H1 (cell line): ENCODE data around the gene SMG9. TPM values are rescaled to one million over a fixed set of nuclear protein-coding genes. Genes with fewer than 3 reads are reported as not detected.

Experiments
- CTCF ChIA-PET: fragments of 300-600 bp; sonication (Branson Sonifier 250); formaldehyde crosslinking; loops from one replicate; lab custom pipeline; 2021; ENCODE audit not compliant: partially characterized antibody; lab: Charles Lee
- POLR2A ChIA-PET: fragments of 300-600 bp; sonication (Branson Sonifier 250); formaldehyde crosslinking; loops from one replicate; lab custom pipeline; 2021; ENCODE audit warnings: inconsistent platforms; ENCODE audit not compliant: partially characterized antibody; lab: Charles Lee
- DNase-seq, 2 experiments: peaks; one replicate each; pipeline versions ENCODE4 v3.0.0 to v3.0.0-alpha.2; 2010 to 2022; ENCODE audit warnings: low spot score in 2 of 2, low read depth in 1 of 2, mixed read lengths in 1 of 2
- FAIRE-seq: peaks from 2 replicates; lab custom pipeline; 2011; peaks lifted over from hg19 to GRCh38; lab: Jason Lieb, UNC
- H2AFZ ChIP-seq: 2 replicates; pipeline ENCODE4 v1.8.1; 2012; ENCODE audit warnings: low read length, inconsistent platforms
- H2AK5ac ChIP-seq: 2 replicates; pipeline ENCODE4 v1.6.1; 2013; ENCODE audit warnings: low read depth, low read length
- H2BK120ac ChIP-seq: replicated peaks from 2 replicates; pipeline ENCODE3; 2013; ENCODE audit warnings: low read depth, low read length, inconsistent platforms
- H2BK12ac ChIP-seq: 2 replicates; pipeline ENCODE4 v1.6.1; 2013; ENCODE audit warnings: low read depth, low read length
- H2BK15ac ChIP-seq: 2 replicates; pipeline ENCODE4 v1.6.1; 2013; ENCODE audit warnings: low read length
- H2BK20ac ChIP-seq: 2 replicates; pipeline ENCODE4 v1.6.1; 2013; ENCODE audit warnings: low read length
- H2BK5ac ChIP-seq: 2 replicates; pipeline ENCODE4 v1.6.1; 2013; ENCODE audit warnings: low read depth, low read length
- H3K14ac ChIP-seq: 2 replicates; pipeline ENCODE4 v1.6.1; 2013; ENCODE audit warnings: inconsistent platforms; ENCODE audit not compliant: insufficient read length
- H3K18ac ChIP-seq: 2 replicates; pipeline ENCODE4 v1.6.1; 2013; ENCODE audit warnings: low read length; ENCODE audit errors: extremely low read depth
- H3K23ac ChIP-seq: 2 replicates; pipeline ENCODE4 v1.6.1; 2013; ENCODE audit warnings: inconsistent platforms; ENCODE audit not compliant: insufficient read length
- H3K23me2 ChIP-seq: 2 replicates; pipeline ENCODE4 v1.6.1; 2013; ENCODE audit warnings: low read depth, low read length
- H3K27ac ChIP-seq: 2 replicates; pipeline ENCODE4 v1.6.1; 2011; ENCODE audit warnings: low read depth, low read length, inconsistent platforms
- H3K27me3 ChIP-seq, 4 experiments: replicated peaks in 1 of 4; 1 replicate in 1 of 4; 2 replicates in 3 of 4; pipeline versions ENCODE4 v1.6.1 to v1.8.1; 2011 to 2013; ENCODE audit warnings: low read length in 3 of 4, mild to moderate bottlenecking in 3 of 4, inconsistent platforms in 2 of 4, mixed read lengths in 2 of 4, moderate library complexity in 1 of 4; ENCODE audit not compliant: control insufficient read depth in 3 of 4, insufficient read depth in 3 of 4; ENCODE audit errors: extremely low read depth in 1 of 4
- H3K36me3 ChIP-seq, 4 experiments: 2 replicates each; pipeline versions ENCODE4 v1.6.1 to v1.8.1; 2011 to 2013; ENCODE audit warnings: mild to moderate bottlenecking in 4 of 4, low read length in 3 of 4, moderate library complexity in 2 of 4, control low read depth in 1 of 4, inconsistent platforms in 1 of 4; ENCODE audit not compliant: insufficient read depth in 4 of 4, control insufficient read depth in 2 of 4
- H3K4ac ChIP-seq: replicated peaks from 2 replicates; pipeline ENCODE3; 2013; ENCODE audit warnings: low read length, low read depth, mixed read lengths, inconsistent platforms; ENCODE audit not compliant: insufficient read length
- H3K4me1 ChIP-seq, 4 experiments: replicated peaks in 1 of 4; 1 replicate in 1 of 4; 2 replicates in 3 of 4; pipeline versions ENCODE4 v1.6.1 to v1.8.1; 2011 to 2013; ENCODE audit warnings: low read length in 3 of 4, inconsistent platforms in 2 of 4, mixed read lengths in 1 of 4; ENCODE audit not compliant: insufficient read depth in 4 of 4, control insufficient read depth in 3 of 4
- H3K4me2 ChIP-seq, 2 experiments: 2 replicates each; pipeline versions ENCODE4 v1.6.1 to v1.8.1; 2011 to 2013; ENCODE audit warnings: low read depth in 2 of 2, low read length in 2 of 2, control low read depth in 1 of 2, inconsistent platforms in 1 of 2, mild to moderate bottlenecking in 1 of 2; ENCODE audit not compliant: insufficient read depth in 1 of 2
- H3K4me3 ChIP-seq, 4 experiments: fragments of 200-600, 300-600 bp in 1 of 4; sonication (generic), shearing (Covaris generic), sonication (Bioruptor Twin) in 1 of 4; 2 replicates each; pipeline versions ENCODE4 v1.5.1 to v1.8.1; 2011 to 2016; ENCODE audit warnings: low read length in 4 of 4, low read depth in 3 of 4, control low read depth in 2 of 4, inconsistent platforms in 2 of 4, mild to moderate bottlenecking in 2 of 4, mixed read lengths in 1 of 4, moderate library complexity in 1 of 4; ENCODE audit not compliant: insufficient read depth in 2 of 4; ENCODE audit errors: extremely low read depth in 1 of 4
- H3K56ac ChIP-seq: replicated peaks from 2 replicates; pipeline ENCODE3; 2013; ENCODE audit warnings: low read depth, mild to moderate bottlenecking, mixed read lengths, low read length, inconsistent platforms; ENCODE audit not compliant: insufficient read length
- H3K79me1 ChIP-seq: 2 replicates; pipeline ENCODE4 v1.6.1; 2013; ENCODE audit warnings: low read depth, low read length, control low read depth
- H3K79me2 ChIP-seq, 2 experiments: 2 replicates each; pipeline versions ENCODE4 v1.6.1 to v1.8.1; 2012 to 2013; ENCODE audit warnings: low read length in 2 of 2, mild to moderate bottlenecking in 2 of 2, inconsistent platforms in 1 of 2; ENCODE audit not compliant: insufficient read depth in 2 of 2, control insufficient read depth in 1 of 2
- H3K9ac ChIP-seq, 4 experiments: replicated peaks in 1 of 4; 1 replicate in 1 of 4; 2 replicates in 3 of 4; pipeline versions ENCODE4 v1.6.1 to v1.8.1; 2011 to 2013; ENCODE audit warnings: low read depth in 3 of 4, low read length in 3 of 4, control low read depth in 2 of 4, mild to moderate bottlenecking in 2 of 4, moderate library complexity in 2 of 4, inconsistent platforms in 1 of 4; ENCODE audit errors: extremely low read depth in 1 of 4
- H3K9me3 ChIP-seq, 2 experiments: 2 replicates each; pipeline versions ENCODE4 v1.6.1 to v1.8.1; 2012 to 2013; ENCODE audit warnings: mild to moderate bottlenecking in 2 of 2, moderate library complexity in 2 of 2, control low read depth in 1 of 2, inconsistent platforms in 1 of 2, low read depth in 1 of 2, low read length in 1 of 2, mixed read lengths in 1 of 2; ENCODE audit not compliant: insufficient read depth in 2 of 2
- H4K20me1 ChIP-seq, 2 experiments: replicated peaks in 1 of 2; 2 replicates each; pipeline versions ENCODE3 to v1.8.1; 2011 to 2013; ENCODE audit warnings: inconsistent platforms in 2 of 2, low read length in 2 of 2, mild to moderate bottlenecking in 1 of 2; ENCODE audit not compliant: insufficient read depth in 2 of 2, control insufficient read depth in 1 of 2
- H4K5ac ChIP-seq: 2 replicates; pipeline ENCODE4 v1.6.1; 2013; ENCODE audit warnings: low read length, low read depth, mixed read lengths, inconsistent platforms; ENCODE audit not compliant: insufficient read length
- H4K8ac ChIP-seq: 2 replicates; pipeline ENCODE4 v1.8.0; 2013; ENCODE audit warnings: mild to moderate bottlenecking, moderate library complexity, low read length, inconsistent platforms; ENCODE audit not compliant: insufficient read depth; ENCODE audit errors: extremely low read depth
- H4K91ac ChIP-seq: replicated peaks from 2 replicates; pipeline ENCODE3; 2013; ENCODE audit warnings: low read length, mixed read lengths, inconsistent platforms; ENCODE audit not compliant: insufficient read length
- ASH2L ChIP-seq: fragments of 200-600, 300-600 bp; sonication (generic); IDR thresholded peaks from one replicate; pipeline ENCODE4 v1.7.1; 2017; ENCODE audit warnings: low read length
- CREB1 ChIP-seq: IDR thresholded peaks from 2 replicates; pipeline ENCODE4 v1.6.1; 2012; ENCODE audit warnings: inconsistent platforms
- GABPA ChIP-seq: IDR thresholded peaks from 2 replicates; pipeline ENCODE4 v1.6.1; 2011; ENCODE audit warnings: mild to moderate bottlenecking, low read length, moderate library complexity, borderline replicate concordance; ENCODE audit not compliant: insufficient read depth
- GTF2F1 ChIP-seq: IDR thresholded peaks from 2 replicates; pipeline ENCODE4 v1.6.1; 2012; ENCODE audit warnings: low read depth, low read length, improper control_type of control experiment, borderline replicate concordance
- KDM4A ChIP-seq: IDR thresholded peaks from one replicate; pipeline ENCODE4 v1.7.1; 2012; ENCODE audit warnings: low read depth, mild to moderate bottlenecking, moderate library complexity, low read length, inconsistent platforms; ENCODE audit not compliant: severe bottlenecking
- RAD21 ChIP-seq, 2 experiments: IDR thresholded peaks in 1 of 2; conservative IDR thresholded peaks in 1 of 2; 2 replicates each; pipeline ENCODE4 v1.6.1; 2011; ENCODE audit warnings: low read depth in 2 of 2, low read length in 2 of 2, improper control_type of control experiment in 1 of 2, inconsistent platforms in 1 of 2, mild to moderate bottlenecking in 1 of 2, moderate library complexity in 1 of 2
- RNF2 ChIP-seq: fragments of 200-900, 300-1000 bp; sonication (generic); IDR thresholded peaks from 2 replicates; pipeline ENCODE4 v1.7.1; 2016; ENCODE audit warnings: borderline replicate concordance, low read depth, mild to moderate bottlenecking, antibody characterized with exemption, low read length; ENCODE audit not compliant: poor library complexity, severe bottlenecking; ENCODE audit errors: missing control alignments
- SIRT6 ChIP-seq: IDR thresholded peaks from one replicate; pipeline ENCODE4 v1.7.1; 2012; ENCODE audit warnings: low read length, inconsistent platforms
- SP1 ChIP-seq: IDR thresholded peaks from 2 replicates; pipeline ENCODE4 v1.6.1; 2011; ENCODE audit warnings: low read depth, low read length
- SP4 ChIP-seq: IDR thresholded peaks from 2 replicates; pipeline ENCODE4 v1.6.1; 2012; ENCODE audit warnings: low read length, inconsistent platforms
- YY1 ChIP-seq: IDR thresholded peaks from 2 replicates; pipeline ENCODE4 v1.6.1; 2011; ENCODE audit warnings: low read depth, mild to moderate bottlenecking, low read length
- WGBS, 2 experiments: shearing (Covaris generic) in 1 of 2; methylation state at CpG; one replicate each; pipeline versions ENCODE4 v1.1.6 to v1.1.7; 2013 to 2015; ENCODE audit warnings: low lambda C conversion rate in 2 of 2, mixed read lengths in 2 of 2, inconsistent platforms in 1 of 2, low coverage in 1 of 2, missing lambda C conversion rate in 1 of 2; ENCODE audit not compliant: insufficient replicate concordance in 2 of 2, insufficient coverage in 1 of 2, insufficient read length in 1 of 2; ENCODE audit errors: extremely low coverage in 1 of 2, missing lambda C conversion rate in 1 of 2; 5-methylcytosine and 5-hydroxymethylcytosine counted together
- polyA plus RNA-seq, 7 experiments: library from polyadenylated mRNA; depleted of rRNA in 3 of 7; stranded (reverse) in 5 of 7; unstranded in 2 of 7; fragments of >200 nt in 5 of 7; fragments of 200-250 nt in 2 of 7; gene quantifications; 1 replicate in 5 of 7; 2 replicates in 1 of 7; 4 replicates in 1 of 7; pipeline versions ENCODE4 v1.2.1 to v1.2.3, GENCODE V29; 2011 to 2013; ENCODE audit warnings: missing spikeins in 2 of 7, mixed read lengths in 2 of 7
- total RNA-seq: library from RNA; stranded (reverse); fragmentation: NEBNext Ultra II Directional; extraction: Animal tissue kit (Norgen Biotek cat#: 25700); gene quantifications from 2 replicates; pipeline ENCODE4 v1.2.1, GENCODE V29; 2021
- TF ChIP-seq, protein P1 (sequence below): IDR thresholded peaks from 2 replicates; pipeline ENCODE4 v1.6.1; 2011; ENCODE audit warnings: low read length, improper control_type of control experiment

SMG9 gene
- total and polyA plus RNA-seq, 2 of the 8 experiments (the other 6 are each of a cell fraction or from before 2014, with no cell fraction given) = 20.4 to 28.7 TPM

DNA sequence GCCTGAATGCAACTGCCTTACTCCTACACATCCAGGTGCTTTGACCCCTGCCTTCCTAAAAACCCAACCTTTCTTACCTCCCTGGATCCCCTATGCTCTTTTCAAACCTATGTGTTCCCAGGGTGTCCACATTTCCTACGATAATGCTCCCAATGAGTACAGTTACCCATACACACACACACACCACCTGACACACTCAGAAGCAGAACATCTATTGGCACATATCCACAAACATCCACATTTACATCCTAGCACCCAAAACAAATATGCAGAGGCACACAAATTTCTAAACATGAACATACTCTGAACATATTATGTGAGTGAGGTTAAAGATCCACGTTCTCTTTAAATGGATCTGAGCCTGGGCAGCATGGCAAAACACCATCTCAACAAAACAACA lies 62.4 kb downstream of the SMG9 start:
- no peak overlapping the region for H3K27ac ChIP-seq
- H2BK120ac ChIP-seq = no peak overlapping the region
- no peaks in the 10 kb centered on the region for H4K20me1 ChIP-seq
- no peak overlapping the region for H4K91ac ChIP-seq
- POLR2A ChIA-PET = interaction anchor here (1.1 kb wide), 1 partner anchor 8 kb away, joined by 3 read pairs; no protein-coding TSS in a partner anchor
- H3K9me3 ChIP-seq = no peaks in the 10 kb centered on the region
- H3K23ac ChIP-seq = no peak overlapping the region
- no peak overlapping the region for H3K14ac ChIP-seq
- no peak overlapping the region for H3K4me3 ChIP-seq
- H3K4me2 ChIP-seq = no peak overlapping the region
- no peak overlapping the region for H3K56ac ChIP-seq
- H2BK5ac ChIP-seq = no peak overlapping the region
- no peak for DNase-seq
- H4K8ac ChIP-seq = no peak overlapping the region
- H3K9ac ChIP-seq = no peak overlapping the region
- H2AK5ac ChIP-seq = no peak overlapping the region
- no peaks in the 10 kb centered on the region for H3K79me1 ChIP-seq
- no peak overlapping the region for H2BK12ac ChIP-seq
- H3K18ac ChIP-seq = no peak overlapping the region
- no peaks in the 10 kb centered on the region for H3K79me2 ChIP-seq
- H4K5ac ChIP-seq = no peak overlapping the region
- H3K4ac ChIP-seq = no peak overlapping the region
- H2BK20ac ChIP-seq = no peak overlapping the region
- FAIRE-seq = no peak
- H3K36me3 ChIP-seq = no peaks in the 10 kb centered on the region
- no peaks in the 10 kb centered on the region; the same call in 1 of the 2 replicates for H3K23me2 ChIP-seq
- peaks cover 0 to 2% (median 0%) of the 10 kb centered on the region in 4 experiments; a peak in 1 of 7 replicates for H3K4me1 ChIP-seq
- H2BK15ac ChIP-seq = no peak overlapping the region
- no peaks in the 10 kb centered on the region; a peak in 1 of 7 replicates for H3K27me3 ChIP-seq
- WGBS, 2 experiments = 97% methylated on average over 2 of the region's 2 CpGs; no CpG with 5 or more reads in 1 of the 2 experiments
- CTCF ChIA-PET = no interaction called here
- no peak overlapping the region for H2AFZ ChIP-seq
- TF ChIP-seq ASH2L (no peak), GABPA (no peak), RAD21 (IDR thresholded peaks at IDR 0.05 in 1 of 2, conservative IDR thresholded peaks at IDR 0.05 in 1 of 2; ENCODE audit: low read depth in 2 of 2, low read length in 2 of 2) (no peak), KDM4A (no peak), SP1 (no peak), RNF2 (no peak), YY1 (no peak), SP4 (no peak), GTF2F1 (no peak), SIRT6 (no peak), CREB1 (no peak)
- TF ChIP-seq, protein P1, sequence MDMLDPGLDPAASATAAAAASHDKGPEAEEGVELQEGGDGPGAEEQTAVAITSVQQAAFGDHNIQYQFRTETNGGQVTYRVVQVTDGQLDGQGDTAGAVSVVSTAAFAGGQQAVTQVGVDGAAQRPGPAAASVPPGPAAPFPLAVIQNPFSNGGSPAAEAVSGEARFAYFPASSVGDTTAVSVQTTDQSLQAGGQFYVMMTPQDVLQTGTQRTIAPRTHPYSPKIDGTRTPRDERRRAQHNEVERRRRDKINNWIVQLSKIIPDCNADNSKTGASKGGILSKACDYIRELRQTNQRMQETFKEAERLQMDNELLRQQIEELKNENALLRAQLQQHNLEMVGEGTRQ = no peak
